HEK293 (cell line): Measurements from ENCODE around the gene FASN.

Experiments used
- CTCF ChIP-seq: fragments of 450-650 bp; formaldehyde crosslinking; IDR thresholded peaks from 2 replicates; pipeline ENCODE4 v1.5.1; 2016; ENCODE audit warnings: missing biosample characterization, missing genetic modification characterization
- INSM2 ChIP-seq: fragments of 450-650 bp; formaldehyde crosslinking; IDR thresholded peaks from 2 replicates; pipeline ENCODE4 v1.5.1; 2016; ENCODE audit warnings: missing biosample characterization, missing genetic modification characterization
- SP2 ChIP-seq: fragments of 450-650 bp; formaldehyde crosslinking; IDR thresholded peaks from 2 replicates; pipeline ENCODE4 v1.5.1; 2016; ENCODE audit warnings: missing biosample characterization, missing genetic modification characterization
- ZBTB10 ChIP-seq: fragments of 450-650 bp; formaldehyde crosslinking; IDR thresholded peaks from 2 replicates; pipeline ENCODE4 v1.5.1; 2016; ENCODE audit warnings: missing biosample characterization, missing genetic modification characterization
- ZNF133 ChIP-seq: fragments of 450-650 bp; formaldehyde crosslinking; IDR thresholded peaks from 2 replicates; pipeline ENCODE4 v1.5.1; 2016; ENCODE audit warnings: missing biosample characterization, missing genetic modification characterization
- ZNF19 ChIP-seq: fragments of 450-650 bp; formaldehyde crosslinking; IDR thresholded peaks from 2 replicates; pipeline ENCODE4; 2016; ENCODE audit warnings: missing biosample characterization, missing genetic modification characterization, low read depth
- ZNF214 ChIP-seq: fragments of 450-650 bp; formaldehyde crosslinking; IDR thresholded peaks from 2 replicates; pipeline ENCODE4 v1.5.1; 2017; ENCODE audit warnings: missing biosample characterization, mild to moderate bottlenecking, missing genetic modification characterization, borderline replicate concordance
- ZNF26 ChIP-seq: fragments of 450-650 bp; formaldehyde crosslinking; IDR thresholded peaks from 2 replicates; pipeline ENCODE4 v1.5.1; 2016; ENCODE audit warnings: missing biosample characterization, missing genetic modification characterization
- ZNF266 ChIP-seq: fragments of 450-650 bp; formaldehyde crosslinking; IDR thresholded peaks from 2 replicates; pipeline ENCODE4 v1.5.1; 2016; ENCODE audit warnings: missing biosample characterization, missing genetic modification characterization, low read depth
- ZNF391 ChIP-seq: fragments of 450-650 bp; formaldehyde crosslinking; IDR thresholded peaks from 2 replicates; pipeline ENCODE4 v1.5.1; 2016; ENCODE audit warnings: low read depth, missing biosample characterization, missing genetic modification characterization, borderline replicate concordance
- ZNF423 ChIP-seq: fragments of 450-650 bp; formaldehyde crosslinking; IDR thresholded peaks from 2 replicates; pipeline ENCODE4 v1.5.1; 2016; ENCODE audit warnings: missing biosample characterization, missing genetic modification characterization
- ZNF561 ChIP-seq: fragments of 450-650 bp; IDR thresholded peaks from 2 replicates; pipeline ENCODE4 v1.5.1; 2018; ENCODE audit warnings: missing biosample characterization, missing genetic modification characterization, borderline replicate concordance
- ZNF792 ChIP-seq: fragments of 450-650 bp; formaldehyde crosslinking; IDR thresholded peaks from 2 replicates; pipeline ENCODE4 v1.5.1; 2016; ENCODE audit warnings: missing biosample characterization, missing genetic modification characterization

GRCh38 chr17:82029990-82030469 is 68.0 kb downstream of the FASN start:
- TF ChIP-seq CTCF (tag by site-specific recombination) (no peak), SP2 (tag by site-specific recombination) (no peak), ZNF423 (tag by site-specific recombination) (no peak), ZBTB10 (no peak), INSM2 (tag by site-specific recombination) (no peak), ZNF391 (no peak), ZNF266 (no peak), ZNF561 (tag by site-specific recombination) (no peak), ZNF214 (tag by site-specific recombination) (no peak), ZNF133 (tag by site-specific recombination) (no peak), ZNF792 (tag by site-specific recombination) (no peak), ZNF26 (tag by site-specific recombination) (no peak), ZNF19 (no peak)
